SIG-M5 treated with dmso at 0.1 percent for 504 hours (cell line): Measurements from ENCODE around the gene DIAPH3.
"Not testable (repeated sequence)": the region's sequence is repeated elsewhere in the genome, so short reads cannot be mapped to it uniquely, and the experiment has no call there.

Experiments
- DNase-seq: peaks from one replicate; lab custom pipeline; 2025; ENCODE audit not compliant: unreplicated experiment; lab: John Stamatoyannopoulos, UW

DIAPH3 gene

DNA sequence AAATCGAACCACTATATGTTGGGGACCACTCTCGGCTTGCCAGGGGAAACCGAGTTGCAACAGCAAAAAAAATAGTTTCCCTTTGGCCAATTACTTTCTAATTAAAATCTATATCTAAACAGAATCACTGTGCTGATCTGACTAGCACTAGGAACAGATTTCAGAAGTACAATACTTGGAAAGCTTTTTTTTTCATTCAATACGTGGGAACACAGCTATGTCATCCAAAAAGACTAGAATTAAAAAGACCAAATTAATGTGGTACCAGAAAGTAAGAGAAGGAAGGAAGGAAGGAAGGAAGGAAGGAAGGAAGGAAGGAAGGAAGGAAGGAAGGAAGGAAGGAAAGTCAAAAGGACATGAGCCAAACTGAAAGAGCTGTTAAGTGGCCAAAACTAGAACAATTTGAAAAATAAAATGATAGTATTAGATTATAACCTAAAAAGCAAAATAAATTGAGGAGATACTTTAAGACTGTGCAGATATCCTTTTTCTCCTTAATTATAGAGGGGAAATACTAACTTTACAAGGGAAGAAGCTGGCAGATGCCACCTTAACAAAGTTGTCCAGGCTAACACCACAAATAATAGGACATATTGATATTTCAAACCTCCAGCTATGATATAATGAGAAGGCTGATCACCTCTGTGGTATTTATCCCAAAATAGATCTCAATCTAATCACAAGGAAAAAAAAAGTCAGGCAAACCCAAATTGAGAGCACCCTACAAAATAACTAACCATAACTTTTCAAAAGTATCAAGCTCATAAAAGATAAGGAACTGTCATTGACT is 63.9 kb downstream of the DIAPH3 start:
- DNase-seq, result no peak

GRCh38 chr13:60095300-60095699 is 68.4 kb downstream of the DIAPH3 start:
- DNase-seq, result no peak

DNA sequence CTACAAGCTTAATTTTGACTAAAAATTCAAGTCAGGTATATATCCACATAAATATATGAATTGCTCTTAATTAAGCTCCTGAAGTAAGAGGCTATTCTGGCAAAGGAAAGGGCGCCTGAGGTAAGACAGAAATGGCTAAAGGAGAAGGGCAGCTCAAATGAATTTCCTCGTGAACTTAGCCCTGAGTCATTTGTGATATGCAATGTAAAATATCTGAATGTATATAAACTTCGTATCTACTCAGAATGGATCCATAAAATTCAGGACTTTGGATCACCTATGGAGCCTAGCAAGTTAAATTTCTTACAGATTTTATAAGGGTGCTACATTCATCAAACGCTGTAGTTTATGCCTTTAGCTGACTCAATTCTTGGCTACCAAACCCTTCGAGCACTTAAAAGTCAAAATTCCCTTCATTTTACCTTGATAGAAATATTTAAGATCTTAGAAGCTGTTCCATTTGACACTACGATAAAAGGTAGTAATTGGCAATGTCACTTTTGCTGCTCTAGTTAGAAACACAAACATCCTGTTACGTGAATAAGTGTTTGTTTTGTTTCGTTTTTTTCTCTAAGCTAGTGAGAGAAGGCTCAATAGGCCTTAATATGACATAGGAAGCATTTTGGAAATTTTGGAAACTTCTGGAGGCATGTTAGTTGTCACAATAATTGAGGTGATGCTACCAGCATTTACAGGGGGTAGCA is 69.2 kb downstream of the DIAPH3 start:
- no peak for DNase-seq

- no peak for DNase-seq
Observed at GRCh38 chr13:60093425-60094019, 70.2 kb downstream of the DIAPH3 start.

- no peak for DNase-seq
Observed at GRCh38 chr13:60091573-60091972, 72.2 kb downstream of the DIAPH3 start.

DNA sequence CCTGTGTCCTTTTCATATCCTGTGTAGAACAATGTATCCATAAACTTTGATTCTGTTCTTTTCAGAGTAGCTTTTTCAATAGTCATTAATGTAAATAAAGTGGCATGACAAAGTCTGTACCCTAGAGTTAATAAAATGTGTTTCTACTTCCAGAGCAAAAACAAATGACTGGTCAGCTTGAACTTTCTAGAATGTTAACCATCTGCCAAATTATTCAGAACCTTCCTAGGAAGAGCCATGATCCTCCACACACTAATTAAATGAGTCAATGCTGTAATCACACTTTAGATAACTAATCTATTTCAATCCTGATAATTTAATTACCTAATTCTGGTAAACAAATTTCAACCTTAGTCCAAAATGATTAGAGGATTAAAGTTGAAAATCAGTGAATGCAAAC is 73.2 kb downstream of the DIAPH3 start:
- no peak for DNase-seq

DNA sequence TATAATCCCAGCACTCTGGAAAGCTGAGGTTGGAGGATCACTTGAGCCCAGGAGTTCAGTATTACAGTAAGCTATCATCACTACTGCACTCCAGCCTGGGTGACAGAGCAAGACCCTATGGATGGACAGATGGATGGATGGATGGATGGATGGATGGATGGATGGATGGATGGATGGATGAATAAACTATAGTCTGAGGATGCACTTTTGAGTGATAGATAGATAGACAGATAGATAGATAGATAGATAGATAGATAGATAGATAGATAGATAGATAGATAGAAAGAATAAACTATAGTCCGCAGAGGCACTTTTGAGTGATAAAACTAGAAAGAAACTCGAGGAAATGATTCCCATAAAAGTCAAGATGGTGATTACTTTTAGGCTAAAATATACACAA is 79.9 kb downstream of the DIAPH3 start:
- DNase-seq, result not testable (repeated sequence)

GRCh38 chr13:60080850-60081249 is 82.9 kb downstream of the DIAPH3 start:
- DNase-seq, result no peak

- DNase-seq, result no peak
Observed at GRCh38 chr13:60078226-60078625, 85.5 kb downstream of the DIAPH3 start.

GRCh38 chr13:60075850-60076249 is 87.9 kb downstream of the DIAPH3 start:
- no peak for DNase-seq

GRCh38 chr13:60074397-60074796 is 89.3 kb downstream of the DIAPH3 start:
- DNase-seq, result no peak

- no peak for DNase-seq
Observed at GRCh38 chr13:60066226-60066625, 97.5 kb downstream of the DIAPH3 start.

DNA sequence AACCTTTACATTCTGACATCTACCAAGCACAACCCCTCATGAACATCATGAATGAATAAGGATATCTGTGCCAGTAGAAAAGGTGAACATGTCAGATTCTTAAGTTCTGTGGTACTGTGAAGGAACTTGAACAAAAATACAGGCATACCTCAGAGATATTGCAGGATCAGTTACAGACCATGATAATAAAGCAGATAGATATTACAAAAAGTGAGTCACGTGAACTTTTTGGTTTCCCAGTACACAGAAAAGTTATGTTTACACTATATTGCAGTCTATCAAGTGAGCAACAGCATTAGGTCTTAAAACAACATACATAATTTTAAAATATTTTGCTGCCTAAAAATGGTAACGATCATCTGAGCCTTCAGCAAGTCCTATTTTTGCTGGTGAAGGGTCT is 101.2 kb downstream of the DIAPH3 start:
- no peak for DNase-seq

DNA sequence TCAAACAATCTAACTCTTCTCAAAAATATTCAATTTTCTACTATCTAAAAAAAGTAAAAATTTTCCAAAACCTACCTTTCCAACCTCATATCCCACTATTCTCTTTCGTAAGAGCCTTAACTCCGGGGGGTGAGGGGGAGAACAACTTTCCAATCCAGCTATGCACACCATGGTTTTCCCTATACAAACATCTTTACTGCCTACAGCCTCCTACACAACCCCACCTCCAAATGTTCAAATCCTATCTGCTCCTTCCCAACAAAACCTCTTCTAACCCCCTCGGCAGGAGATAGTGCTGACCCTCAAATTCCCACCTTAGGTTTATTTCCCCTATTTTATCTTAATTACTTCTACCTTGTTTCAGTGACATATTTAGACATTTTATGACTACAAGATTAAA is 102.0 kb downstream of the DIAPH3 start:
- DNase-seq, result no peak

DNA sequence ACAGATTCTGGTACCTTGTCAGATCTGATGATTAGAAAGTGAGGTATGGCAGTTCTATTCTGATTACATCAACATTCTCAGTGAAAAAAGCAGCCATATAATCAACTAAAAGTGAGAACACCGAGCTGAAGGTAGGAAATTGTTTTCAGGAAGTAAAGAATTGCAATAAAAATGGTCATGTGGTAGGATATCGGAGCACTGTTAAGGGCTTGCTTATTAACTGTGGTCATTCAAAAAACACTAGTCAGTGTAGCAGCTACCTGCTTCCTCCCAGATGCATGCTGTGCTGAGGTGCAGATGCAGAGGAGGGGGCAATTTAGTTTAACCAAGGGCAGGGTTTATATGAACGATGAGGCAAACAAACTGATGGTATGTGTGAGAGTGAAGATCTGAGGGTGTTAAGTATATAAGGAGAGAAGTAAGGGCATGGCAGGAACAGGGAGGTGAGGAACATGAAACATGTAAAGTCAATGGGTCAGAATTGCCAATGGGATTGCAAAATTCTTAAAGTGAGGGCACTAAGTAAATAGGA is 111.9 kb downstream of the DIAPH3 start:
- DNase-seq, result no peak

GRCh38 chr13:60048353-60048752 is 115.4 kb downstream of the DIAPH3 start:
- not testable (repeated sequence) for DNase-seq

GRCh38 chr13:60047918-60048317 is 115.8 kb downstream of the DIAPH3 start:
- no peak for DNase-seq

DNA sequence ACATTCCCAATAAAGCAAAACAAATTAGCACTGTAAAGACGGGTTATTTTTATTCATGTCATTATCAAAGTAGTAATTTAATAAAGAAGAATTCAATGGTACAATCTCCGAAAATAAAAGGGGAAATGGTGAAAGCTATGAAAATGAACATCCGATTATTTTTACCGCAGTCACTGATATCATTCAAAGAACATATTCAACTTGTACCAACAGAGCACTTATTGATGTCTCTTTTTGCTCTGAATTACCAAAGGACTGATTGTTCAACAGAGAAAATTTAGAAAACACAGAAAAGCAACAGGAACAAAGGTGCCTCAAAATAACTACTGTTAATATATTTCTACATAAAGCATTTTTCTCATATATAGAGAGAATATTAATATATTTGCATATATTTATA is 119.4 kb downstream of the DIAPH3 start:
- no peak for DNase-seq

DNA sequence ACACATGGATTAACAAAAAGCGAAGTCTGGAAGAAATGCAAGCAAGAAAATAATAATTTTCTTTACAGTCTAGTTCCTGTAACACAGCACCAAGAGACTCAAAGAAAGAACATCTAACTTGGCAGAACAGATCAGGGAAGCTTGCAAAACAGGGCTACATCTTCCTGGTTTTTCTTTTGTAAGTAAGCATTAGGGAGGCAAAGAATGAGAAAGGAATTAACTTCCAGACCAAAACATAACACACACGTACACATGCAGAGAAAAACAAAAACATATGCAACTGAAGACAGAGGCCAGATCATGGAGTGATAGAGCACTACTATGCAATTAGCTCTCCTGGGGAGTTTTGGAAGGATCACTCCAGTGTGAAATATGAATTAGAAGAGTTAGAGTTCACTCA is 120.5 kb downstream of the DIAPH3 start:
- no peak for DNase-seq

- not testable (repeated sequence) for DNase-seq
Observed at GRCh38 chr13:60040668-60041067, 123.1 kb downstream of the DIAPH3 start.

GRCh38 chr13:60035874-60036273 is 127.9 kb downstream of the DIAPH3 start:
- DNase-seq, result no peak

DNA sequence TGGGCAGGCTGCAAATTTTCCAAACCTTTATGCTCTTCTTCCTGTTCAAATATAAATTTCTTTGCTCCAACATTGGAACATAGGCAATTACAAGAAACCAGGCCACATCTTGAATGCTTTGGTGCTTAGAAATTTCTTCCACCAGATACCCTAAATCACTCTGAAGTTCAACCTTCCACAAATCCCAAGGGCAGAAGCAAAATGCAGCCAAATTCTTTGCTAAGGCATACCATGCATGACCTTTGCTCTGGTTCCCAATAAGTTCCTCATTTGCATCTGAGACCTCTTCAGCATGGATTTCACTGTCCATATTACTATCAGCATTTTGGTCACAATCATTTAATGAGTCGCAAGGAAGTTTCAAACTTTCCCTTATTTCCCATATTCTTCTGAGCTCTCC is 130.9 kb downstream of the DIAPH3 start:
- DNase-seq, result no peak
